Osteoblast (primary cell): ENCODE results near the gene MAB21L4. TPM values are rescaled to one million over a fixed set of nuclear protein-coding genes. Genes with fewer than 3 reads are reported as not detected.

Source experiments
- DNase-seq: peaks from one replicate; pipeline ENCODE4 v3.0.0; 2011; ENCODE audit warnings: low spot score, mixed read lengths; ENCODE audit not compliant: insufficient read length; ENCODE audit errors: missing footprints
- H2AFZ ChIP-seq: 2 replicates; pipeline ENCODE4 v1.6.0; 2011; ENCODE audit warnings: mild to moderate bottlenecking, low read length
- H3K27ac ChIP-seq: 2 replicates; pipeline ENCODE4 v1.5.1; 2011; ENCODE audit warnings: mild to moderate bottlenecking, low read depth, low read length, moderate library complexity
- H3K27me3 ChIP-seq: 2 replicates; pipeline ENCODE4 v1.6.0; 2012; ENCODE audit warnings: mild to moderate bottlenecking, control low read depth, inconsistent platforms, low read length, moderate library complexity; ENCODE audit not compliant: insufficient read depth
- H3K36me3 ChIP-seq: 2 replicates; pipeline ENCODE4 v1.5.1; 2011; ENCODE audit warnings: mild to moderate bottlenecking, low read length, control low read depth, moderate library complexity; ENCODE audit not compliant: insufficient read depth
- H3K4me1 ChIP-seq: 2 replicates; pipeline ENCODE4 v1.5.1; 2011; ENCODE audit warnings: mild to moderate bottlenecking, low read length, control low read depth, moderate library complexity; ENCODE audit not compliant: insufficient read depth
- H3K4me2 ChIP-seq: 2 replicates; pipeline ENCODE4 v1.6.0; 2011; ENCODE audit warnings: mild to moderate bottlenecking, low read length; ENCODE audit not compliant: insufficient read depth
- H3K4me3 ChIP-seq: fragments of 200-600 bp; sonication (generic); 3 replicates; pipeline ENCODE4 v1.5.1; 2012; ENCODE audit warnings: mild to moderate bottlenecking, low read length, inconsistent platforms; ENCODE audit not compliant: insufficient read depth
- H3K79me2 ChIP-seq: 2 replicates; pipeline ENCODE4 v1.6.0; 2012; ENCODE audit warnings: mild to moderate bottlenecking, low read length, control low read depth, inconsistent platforms; ENCODE audit not compliant: insufficient read depth
- H3K9me3 ChIP-seq: 2 replicates; pipeline ENCODE4 v1.5.1; 2011; ENCODE audit warnings: low read depth, low read length, control low read depth
- H4K20me1 ChIP-seq: 2 replicates; pipeline ENCODE4 v1.6.0; 2012; ENCODE audit warnings: mild to moderate bottlenecking, low read length, control low read depth; ENCODE audit not compliant: insufficient read depth
- total RNA-seq: library from RNA; depleted of rRNA; stranded (reverse); fragments of >200 nt; gene quantifications from 2 replicates; pipeline ENCODE4 v1.2.3, GENCODE V29; 2012
- TF ChIP-seq, protein P1 (sequence below): IDR thresholded peaks from 2 replicates; pipeline ENCODE4 v1.5.1; 2011; ENCODE audit warnings: mild to moderate bottlenecking, low read depth, low read length, moderate library complexity; ENCODE audit errors: extremely low read depth

MAB21L4 gene
- total RNA-seq, 1 donor = not detected

DNA sequence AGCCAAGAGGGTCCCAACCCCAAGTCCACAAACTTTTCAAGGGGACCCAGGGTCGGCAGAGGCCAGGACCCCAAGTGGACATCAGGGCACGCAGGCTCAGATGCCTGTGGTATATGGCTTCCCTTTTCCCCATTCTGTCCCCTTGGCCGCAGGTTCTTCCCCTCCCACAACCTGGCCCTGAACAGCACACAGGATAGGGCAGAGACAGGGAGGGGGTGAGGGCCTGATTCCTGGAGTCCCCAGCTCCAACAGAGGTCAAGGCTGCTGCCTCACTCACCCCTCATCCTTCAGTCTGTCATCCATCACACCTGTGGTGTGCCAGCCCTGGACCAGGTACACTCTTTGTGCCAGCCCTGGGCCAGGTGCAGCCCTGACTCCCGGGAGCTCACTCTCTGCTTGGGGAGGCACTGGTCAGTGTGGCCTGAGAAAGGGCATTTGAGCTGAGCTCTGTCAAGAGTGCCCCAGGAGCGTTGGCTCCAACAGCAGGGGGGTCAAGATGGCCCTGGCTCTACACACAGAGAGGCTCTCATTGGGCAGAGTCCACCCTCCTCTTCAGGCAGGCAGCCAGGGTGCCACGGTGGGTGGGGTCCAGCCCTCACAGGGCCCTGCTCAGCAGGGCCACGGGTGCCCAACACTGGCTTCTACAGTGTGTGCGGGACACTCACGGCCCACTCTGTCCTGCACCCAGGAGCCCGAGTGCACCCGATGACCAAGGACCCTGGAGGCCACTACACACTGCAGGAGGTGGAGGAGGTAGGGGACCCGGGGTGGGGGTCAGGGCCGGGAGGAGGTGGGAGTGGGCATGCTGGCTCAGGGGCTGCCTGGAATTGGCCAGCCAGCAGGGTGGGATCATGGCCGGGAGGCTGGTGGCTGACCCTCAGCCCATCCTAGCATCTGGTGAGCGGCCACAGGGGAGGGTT lies 25.7 kb downstream of the MAB21L4 start:
- Histone ChIP-seq H3K79me2 (no peaks in the 10 kb centered on the region), H3K36me3 (no peaks in the 10 kb centered on the region), H3K4me3 (no peak overlapping the region), H3K4me2 (no peak overlapping the region), H3K27me3 (peaks cover 6% of the 10 kb centered on the region), H2AFZ (no peak overlapping the region), H3K27ac (no peak overlapping the region), H4K20me1 (no peaks in the 10 kb centered on the region), H3K4me1 (no peaks in the 10 kb centered on the region), H3K9me3 (no peaks in the 10 kb centered on the region)
- peak; percentile 79 for DNase-seq
- TF ChIP-seq, protein P1, sequence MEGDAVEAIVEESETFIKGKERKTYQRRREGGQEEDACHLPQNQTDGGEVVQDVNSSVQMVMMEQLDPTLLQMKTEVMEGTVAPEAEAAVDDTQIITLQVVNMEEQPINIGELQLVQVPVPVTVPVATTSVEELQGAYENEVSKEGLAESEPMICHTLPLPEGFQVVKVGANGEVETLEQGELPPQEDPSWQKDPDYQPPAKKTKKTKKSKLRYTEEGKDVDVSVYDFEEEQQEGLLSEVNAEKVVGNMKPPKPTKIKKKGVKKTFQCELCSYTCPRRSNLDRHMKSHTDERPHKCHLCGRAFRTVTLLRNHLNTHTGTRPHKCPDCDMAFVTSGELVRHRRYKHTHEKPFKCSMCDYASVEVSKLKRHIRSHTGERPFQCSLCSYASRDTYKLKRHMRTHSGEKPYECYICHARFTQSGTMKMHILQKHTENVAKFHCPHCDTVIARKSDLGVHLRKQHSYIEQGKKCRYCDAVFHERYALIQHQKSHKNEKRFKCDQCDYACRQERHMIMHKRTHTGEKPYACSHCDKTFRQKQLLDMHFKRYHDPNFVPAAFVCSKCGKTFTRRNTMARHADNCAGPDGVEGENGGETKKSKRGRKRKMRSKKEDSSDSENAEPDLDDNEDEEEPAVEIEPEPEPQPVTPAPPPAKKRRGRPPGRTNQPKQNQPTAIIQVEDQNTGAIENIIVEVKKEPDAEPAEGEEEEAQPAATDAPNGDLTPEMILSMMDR = no peak

DNA sequence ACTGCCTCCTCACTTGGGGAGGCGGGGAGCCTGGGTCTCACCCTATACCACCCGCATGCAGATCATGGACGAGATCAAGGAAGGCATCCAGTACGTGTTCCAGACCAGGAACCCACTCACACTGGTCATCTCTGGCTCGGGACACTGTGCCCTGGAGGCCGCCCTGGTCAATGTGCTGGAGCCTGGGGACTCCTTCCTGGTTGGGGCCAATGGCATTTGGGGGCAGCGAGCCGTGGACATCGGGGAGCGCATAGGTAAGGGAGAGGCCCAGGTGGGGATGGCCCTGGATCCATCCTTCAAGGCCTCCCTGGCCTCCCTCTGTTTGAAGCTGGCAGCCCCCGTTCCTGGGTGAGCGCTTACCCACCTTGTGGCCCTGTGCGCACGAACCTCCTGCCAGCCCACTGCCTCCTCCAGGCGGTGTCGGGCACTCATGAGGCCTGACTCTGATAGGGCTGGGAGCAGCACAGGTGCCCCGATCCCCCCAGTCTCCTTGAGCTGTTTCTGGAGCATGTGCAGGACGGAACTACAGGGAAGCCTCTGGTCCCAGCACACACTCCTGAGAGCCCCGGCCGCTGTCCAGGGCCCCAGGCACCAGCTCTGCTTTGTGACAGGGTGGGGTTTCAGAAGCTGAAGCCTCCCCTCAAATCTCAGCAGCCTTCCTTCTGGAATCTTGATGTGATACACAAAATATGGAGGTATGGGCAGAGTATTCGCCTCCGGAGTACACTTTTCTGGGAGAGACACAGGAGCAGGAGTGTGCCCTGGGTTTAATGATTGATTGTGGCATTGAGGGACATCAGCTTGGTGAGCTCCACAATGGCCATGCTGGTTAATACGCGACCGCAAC lies 26.6 kb downstream of the MAB21L4 start:
- H2AFZ ChIP-seq = no peak overlapping the region
- H3K4me3 ChIP-seq = no peak overlapping the region
- TF ChIP-seq, protein P1 = no peak
- no peaks in the 10 kb centered on the region for H3K79me2 ChIP-seq
- DNase-seq = peak; percentile 64
- no peak overlapping the region for H3K27ac ChIP-seq
- no peaks in the 10 kb centered on the region for H3K36me3 ChIP-seq
- peaks cover 9% of the 10 kb centered on the region for H3K27me3 ChIP-seq
- H3K9me3 ChIP-seq = no peaks in the 10 kb centered on the region
- H3K4me2 ChIP-seq = no peak overlapping the region
- no peaks in the 10 kb centered on the region for H4K20me1 ChIP-seq
- H3K4me1 ChIP-seq = no peaks in the 10 kb centered on the region

DNA sequence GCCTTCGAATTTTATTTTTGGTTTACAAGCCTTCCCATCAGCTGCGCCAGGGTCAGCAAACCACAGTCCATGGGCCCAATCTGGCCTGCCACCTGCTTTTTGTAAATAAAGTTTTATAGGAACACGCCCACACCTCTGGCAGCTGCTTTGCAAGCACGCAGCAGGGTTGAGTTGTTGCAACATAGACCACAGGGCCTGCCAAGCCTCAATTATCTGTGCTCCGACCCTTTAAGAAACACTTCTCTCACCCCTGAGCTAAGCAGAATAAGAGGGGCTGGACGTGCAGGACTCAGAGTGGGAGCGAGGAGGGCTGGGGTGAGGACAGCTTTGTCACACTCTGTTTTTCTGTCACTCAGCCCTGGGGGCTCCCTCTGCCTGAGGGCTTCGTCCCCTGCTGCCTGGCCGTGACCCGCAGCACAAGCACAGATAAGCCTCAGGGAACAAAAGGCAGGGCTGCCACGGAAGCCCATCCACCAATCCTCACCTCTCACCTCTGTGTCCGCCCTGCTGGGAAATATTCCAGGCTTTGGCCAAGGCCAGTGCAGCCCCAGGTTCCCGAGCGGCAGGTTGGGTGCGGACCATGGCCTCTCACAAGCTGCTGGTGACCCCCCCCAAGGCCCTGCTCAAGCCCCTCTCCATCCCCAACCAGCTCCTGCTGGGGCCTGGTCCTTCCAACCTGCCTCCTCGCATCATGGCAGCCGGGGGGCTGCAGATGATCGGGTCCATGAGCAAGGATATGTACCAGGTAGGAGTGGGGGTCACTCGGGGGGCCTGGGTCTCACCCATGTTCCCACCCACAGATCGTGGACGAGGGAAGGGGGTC lies 27.5 kb downstream of the MAB21L4 start, which contains the start of gene AGXT:
AGXT (plus strand) TSS at position 539 of the 823 bp plus-strand sequence; CDS start at position 581, 42 bp downstream.
- Histone ChIP-seq H3K4me3 (no peak within 1 kb of the TSS), H3K9me3 (no peaks in the 10 kb centered on the region), H3K27me3 (peaks cover 16% of the 10 kb centered on the region), H2AFZ (no peak within 1 kb of the TSS), H3K79me2 (no peaks in the 10 kb centered on the region), H3K27ac (no peak within 1 kb of the TSS), H4K20me1 (no peaks in the 10 kb centered on the region), H3K4me1 (no peaks in the 10 kb centered on the region), H3K4me2 (no peak within 1 kb of the TSS), H3K36me3 (no peaks in the 10 kb centered on the region)
- peak; percentile 80 for DNase-seq
- TF ChIP-seq, protein P1 = no peak
